Sciatic nerve (tissue), 2 donors: Measurements from ENCODE around the gene PEAK3. TPM values are rescaled to one million over a fixed set of nuclear protein-coding genes. Genes with fewer than 3 reads are reported as not detected.

Experiments used
- ATAC-seq: fragments of 200-7000 bp; cut with Tn5 transposase; one replicate; pipeline ENCODE4 v1.9.1; 2020; ENCODE audit warnings: mild to moderate bottlenecking, moderate library complexity
- DNase-seq: peaks from one replicate; pipeline ENCODE4 v3.0.0-alpha.2; 2020; ENCODE audit warnings: low spot score
- intact Hi-C: fragments of 100-400 bp; cut with DNase I; formaldehyde crosslinking; loops from one replicate; pipeline ENCODE4 v1.14.2; 2022
- total RNA-seq: library from RNA; stranded (reverse); fragmentation: NEBNext Ultra II Directional; extraction: Animal tissue kit (Norgen Biotek cat#: 25700); gene quantifications from one replicate; pipeline ENCODE4 v1.2.1, GENCODE V29; 2021
- donor health status: DM: no; HTN: no; CAD: no.
- donor health status: DM: no; HTN: no; CAD: no.

PEAK3 gene
- total RNA-seq, 1 donor from 2014 or later: 0.71 TPM

DNA sequence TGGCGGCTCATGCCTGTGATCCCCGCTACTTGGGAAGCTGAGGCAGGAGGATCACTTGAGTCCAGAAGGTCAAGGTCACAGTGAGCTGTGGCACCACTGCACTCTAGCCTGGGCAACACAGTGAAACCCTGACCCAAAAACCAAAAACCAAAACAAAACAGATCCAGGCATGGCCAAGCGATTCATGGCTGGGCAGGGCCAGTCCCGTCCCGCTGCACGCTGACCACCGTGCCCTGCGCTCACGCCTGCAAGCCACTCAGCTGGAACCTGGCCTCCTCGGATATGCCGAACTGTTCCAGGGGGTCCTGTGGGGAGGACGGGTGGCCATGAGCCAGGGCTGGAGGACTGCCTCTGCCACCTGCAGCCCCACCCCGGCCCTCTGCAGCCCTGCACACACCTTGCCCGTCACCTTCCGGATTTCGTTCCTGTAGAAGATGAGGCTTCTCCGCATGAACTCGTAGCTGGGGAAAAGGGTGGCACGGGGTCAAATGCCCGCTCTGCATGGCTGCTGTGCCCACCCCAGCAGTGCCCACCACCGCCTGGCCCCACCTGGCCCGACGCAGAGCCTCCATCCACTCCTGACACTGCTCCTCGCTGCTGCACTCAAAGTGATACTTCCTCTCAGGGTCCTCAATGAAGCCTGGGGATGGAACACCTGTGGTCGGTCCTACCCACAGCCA lies 48.2 kb downstream of the PEAK3 start:
- intact Hi-C loops: loop anchor here (5.0 kb wide), 1 partner anchor 66 kb away; no protein-coding TSS in a partner anchor
- no peak for DNase-seq
- ATAC-seq: no peak

DNA sequence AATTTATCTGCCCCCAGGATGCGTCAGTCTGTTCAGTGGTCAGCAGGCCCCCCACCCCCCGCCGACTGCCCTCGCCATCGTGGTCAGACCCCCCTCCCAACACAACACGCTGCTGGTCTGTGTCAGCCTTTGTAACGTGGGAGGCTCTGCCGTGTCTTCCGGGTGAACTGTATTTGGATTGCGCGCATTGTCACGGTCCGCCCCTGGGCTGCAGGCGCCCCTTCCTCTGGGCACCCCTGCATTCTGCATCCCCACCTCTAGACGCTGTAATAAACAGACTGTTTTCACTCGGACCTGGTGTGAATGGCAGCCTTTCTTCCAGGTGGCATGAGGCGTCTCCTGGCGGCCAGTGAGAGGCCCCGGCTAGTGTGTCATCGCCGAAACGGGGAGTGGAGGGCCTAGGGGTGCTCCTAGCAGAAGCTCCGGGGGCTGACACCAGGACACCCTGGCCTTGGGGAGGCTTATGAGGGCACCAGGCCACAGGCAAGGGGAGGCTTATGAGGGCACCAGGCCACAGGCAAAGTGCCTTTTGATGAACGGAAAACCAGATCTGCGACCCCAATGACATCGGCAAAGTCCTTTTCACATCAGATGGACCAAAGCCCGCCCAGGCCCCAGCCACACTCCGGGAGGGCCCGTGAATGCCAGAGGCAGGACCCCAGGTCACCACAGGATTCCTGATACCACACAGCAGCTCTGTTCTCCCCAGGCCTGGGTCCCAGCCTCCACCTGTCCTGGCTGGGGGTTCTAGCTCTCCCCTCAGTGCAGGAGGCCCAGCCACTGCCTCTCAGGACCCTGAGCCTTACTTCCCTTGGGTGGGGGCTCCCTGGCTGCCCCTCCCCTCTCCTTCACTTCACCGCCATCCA lies 49.5 kb downstream of the PEAK3 start:
- ATAC-seq (no peak), DNase-seq (no peak)
- intact Hi-C loops: loop anchor here (5.0 kb wide), 1 partner anchor 65 kb away; no protein-coding TSS in a partner anchor

DNA sequence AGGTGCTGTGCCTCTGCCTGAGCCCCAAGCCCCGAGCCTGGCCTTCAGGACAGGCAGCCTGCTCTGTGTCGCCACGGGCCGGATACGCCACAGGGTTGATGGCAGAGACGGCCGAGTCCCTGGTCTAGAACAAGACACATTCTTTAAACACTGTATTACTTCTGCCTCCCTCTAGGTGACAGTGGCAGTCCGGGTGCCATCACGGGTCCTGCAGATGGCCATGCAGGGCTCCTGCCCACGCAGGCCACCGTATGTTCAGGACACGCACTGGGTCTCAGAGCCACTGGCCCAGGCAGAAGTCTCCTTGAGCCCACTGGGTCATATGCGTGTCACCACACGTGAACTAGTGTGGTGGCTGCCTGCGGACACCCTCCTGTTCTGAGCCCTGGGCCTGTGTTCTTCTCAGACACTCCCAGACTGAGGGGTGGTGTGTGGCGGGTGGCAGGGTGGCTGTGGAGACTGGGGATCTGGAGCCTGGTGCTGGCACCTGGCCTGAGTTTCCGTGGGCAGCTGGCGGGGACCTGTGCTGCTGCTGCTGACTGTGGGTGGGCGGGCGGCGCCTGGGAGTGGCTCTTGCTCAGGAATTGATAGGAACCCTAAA lies 50.3 kb downstream of the PEAK3 start:
- intact Hi-C loops: loop anchor here (5.0 kb wide), 1 partner anchor 64 kb away; no protein-coding TSS in a partner anchor
- ATAC-seq (no peak), DNase-seq (no peak)

DNA sequence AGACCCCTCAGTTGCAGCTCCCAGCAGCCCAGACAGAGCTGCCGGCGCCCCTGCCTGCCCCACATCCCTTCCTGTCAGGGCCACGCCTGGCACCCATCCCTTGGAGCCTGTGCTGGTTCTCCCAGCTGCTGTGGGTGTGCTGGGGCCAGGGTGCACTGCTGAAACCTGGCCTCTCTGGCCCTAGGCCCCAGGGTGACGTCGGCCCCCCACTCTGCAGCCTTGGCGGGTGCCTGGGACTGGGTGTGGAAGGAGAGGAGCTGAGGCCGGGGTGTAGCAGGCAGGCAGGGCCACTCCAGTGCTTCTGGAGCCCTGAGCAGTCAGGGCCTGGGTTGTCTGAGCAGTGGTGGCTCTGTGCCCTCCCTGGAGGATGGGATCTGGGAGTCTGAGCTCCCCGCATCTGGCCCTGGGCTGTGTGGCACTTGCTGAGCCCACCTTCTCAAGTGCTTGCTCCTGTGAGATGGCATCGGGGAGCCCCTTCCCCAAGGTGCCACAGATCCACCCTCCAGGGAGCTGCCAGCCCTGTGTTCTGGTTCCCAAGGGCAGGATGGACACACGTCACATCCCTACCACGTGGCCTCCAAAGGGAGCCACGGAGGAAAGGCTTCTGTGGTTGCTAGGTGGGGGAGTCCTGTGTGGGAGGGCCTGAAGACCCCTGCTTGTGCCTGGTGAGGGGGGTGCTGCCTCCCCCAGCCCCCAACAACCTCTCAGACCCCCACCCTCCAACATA lies 51.0 kb downstream of the PEAK3 start:
- intact Hi-C loops: loop anchor here (5.0 kb wide), 1 partner anchor 64 kb away; no protein-coding TSS in a partner anchor
- ATAC-seq: peak; percentile 37
- no peak for DNase-seq

DNA sequence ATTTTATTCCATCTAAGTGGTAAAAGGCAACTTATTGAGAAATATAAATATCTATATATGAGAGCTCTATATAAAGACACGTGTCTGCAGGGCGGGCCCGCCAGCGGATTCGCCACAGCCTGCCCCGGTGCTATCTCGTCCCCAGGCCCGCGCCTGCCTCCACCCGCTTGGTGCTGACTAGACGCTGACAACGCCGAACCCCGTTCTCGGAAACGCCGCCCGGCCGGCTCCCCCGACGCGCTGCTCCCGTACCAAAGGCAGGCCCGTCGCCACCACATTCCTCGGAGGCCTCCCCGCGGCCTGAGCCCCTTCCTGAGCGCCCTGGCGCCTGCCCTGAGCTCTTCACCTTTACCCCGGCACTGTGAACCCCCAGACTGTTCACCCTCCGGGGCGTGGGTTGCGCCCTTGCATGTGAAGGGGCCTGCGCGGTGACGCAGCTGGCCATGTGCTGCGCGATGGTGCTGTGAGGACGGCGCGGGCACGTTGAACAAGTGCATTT lies 51.9 kb downstream of the PEAK3 start:
- ATAC-seq (no peak), DNase-seq (no peak)
- intact Hi-C loops: loop anchor here (5.0 kb wide), 1 partner anchor 63 kb away; no protein-coding TSS in a partner anchor

DNA sequence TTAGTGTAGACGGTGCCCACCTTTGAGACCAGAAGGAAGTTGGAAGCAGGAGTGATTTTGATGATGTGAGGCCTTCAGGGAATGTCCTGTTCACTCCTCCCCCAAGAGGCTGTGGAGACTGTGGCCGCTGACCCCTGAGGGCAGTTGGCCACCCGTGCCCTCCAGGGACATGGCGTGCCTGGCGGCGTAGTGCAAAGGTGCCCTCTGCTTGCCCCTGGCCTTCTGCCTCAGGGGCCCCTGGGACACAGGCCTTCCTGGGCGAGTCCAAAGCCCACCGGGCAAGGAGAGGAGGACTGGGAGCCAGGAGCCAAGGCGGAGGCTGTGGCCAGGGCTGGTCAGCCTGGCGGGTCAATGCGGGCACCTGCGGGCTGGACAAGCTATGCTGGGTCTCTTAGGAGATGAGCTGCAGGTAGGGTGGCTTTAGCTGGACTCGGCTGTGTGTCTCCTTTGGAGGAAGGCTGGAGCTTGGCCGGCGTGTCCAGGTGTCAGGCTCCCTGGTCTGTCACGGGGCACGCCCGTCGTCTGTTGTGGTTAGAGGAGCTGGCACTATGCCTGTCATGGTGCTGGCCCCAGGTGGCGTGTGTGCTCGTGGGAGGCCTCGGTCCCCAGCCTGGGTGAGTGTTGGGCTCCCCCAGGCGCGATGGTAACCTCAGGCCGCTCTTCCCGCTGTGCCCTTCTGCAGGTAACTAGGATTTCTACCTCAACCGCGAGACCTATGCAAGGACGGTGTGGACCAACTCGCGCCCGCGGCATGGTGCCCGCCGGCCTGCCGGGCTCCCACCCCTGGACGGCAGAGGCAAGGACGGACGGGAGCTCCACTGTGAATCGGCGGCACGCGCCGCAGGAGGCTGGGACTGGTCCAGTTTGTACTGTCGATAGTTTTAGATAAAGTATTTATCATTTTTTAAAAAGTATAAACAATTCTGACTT lies 52.6 kb downstream of the PEAK3 start:
- DNase-seq: no peak
- intact Hi-C loops: loop anchor here (5.0 kb wide), 1 partner anchor 62 kb away; no protein-coding TSS in a partner anchor
- no peak for ATAC-seq

DNA sequence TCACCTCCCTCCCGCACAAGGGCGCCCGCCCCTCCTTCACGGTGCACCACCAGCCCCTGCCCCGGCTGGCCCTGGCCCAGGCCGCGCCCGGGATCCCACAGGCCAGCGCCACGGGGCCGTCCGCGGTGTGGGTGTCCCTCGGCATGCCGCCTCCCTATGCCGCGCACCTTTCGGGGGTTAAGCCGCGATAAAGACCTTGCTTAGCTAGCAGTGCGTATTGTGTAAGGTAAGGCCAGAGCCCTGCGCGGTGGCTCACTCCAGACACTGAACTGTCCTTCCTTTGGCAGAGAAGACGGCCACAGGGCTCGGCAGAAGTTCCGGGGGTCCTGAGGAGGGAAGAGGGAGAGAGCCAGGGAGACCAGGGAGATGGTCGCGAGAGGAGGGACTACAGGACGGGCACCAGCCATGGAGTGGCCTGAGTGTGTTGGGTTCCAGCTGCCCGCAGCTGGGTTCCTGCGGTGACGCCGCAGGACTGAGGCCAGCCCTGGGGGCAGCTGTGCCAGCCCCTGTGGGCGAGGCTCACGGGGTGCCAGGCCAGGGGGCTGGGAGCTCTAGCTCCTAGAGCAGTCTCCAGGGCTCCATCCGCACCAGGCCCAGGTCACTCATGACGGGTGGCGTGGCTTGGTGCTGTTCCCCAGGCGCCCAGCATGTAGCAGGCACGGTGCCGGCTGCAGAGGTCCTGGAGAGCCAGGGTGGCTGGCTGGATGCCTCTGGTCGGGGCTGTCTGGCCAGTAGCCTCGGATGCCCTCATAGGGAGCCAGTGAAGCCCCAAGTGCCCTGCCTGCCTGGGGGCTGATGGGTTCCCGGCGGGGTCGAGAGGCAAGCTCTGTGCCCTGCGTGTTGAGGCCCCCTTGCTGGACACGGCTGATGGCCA lies 53.6 kb downstream of the PEAK3 start:
- DNase-seq: no peak
- intact Hi-C loops: no loop called here
- ATAC-seq: no peak

DNA sequence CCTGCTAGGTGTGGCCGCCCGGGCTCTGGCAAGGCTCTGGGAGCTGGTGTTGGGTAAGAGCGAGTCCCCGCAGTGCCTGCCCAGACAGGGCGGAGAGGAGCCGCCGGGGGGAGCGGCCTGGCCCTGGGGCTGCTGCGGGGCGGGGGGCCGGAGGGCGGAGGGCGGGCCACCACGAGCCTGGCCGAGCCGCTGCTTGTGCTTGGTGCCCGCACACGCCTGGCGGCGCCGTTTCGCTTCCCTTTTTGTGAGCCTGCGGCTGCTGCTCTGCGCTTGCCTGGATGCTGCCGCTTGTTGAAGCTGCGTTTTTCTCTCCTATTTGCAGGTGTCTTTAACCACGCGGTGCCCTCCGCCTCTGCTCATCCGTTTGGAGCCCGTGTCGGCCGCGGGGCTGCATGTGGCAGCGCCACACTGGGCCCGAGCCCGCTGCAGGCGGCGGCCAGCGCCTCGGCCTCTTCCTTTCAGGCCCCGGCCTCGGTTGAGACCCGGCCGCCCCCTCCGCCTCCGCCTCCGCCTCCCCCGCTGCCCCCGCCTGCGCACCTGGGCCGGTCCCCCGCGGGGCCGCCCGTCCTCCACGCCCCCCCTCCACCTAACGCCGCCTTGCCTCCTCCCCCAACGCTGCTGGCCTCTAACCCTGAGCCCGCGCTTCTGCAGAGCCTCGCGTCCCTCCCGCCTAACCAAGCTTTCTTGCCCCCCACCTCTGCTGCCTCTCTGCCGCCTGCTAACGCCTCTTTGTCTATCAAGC lies 54.4 kb downstream of the PEAK3 start:
- DNase-seq (no peak), ATAC-seq (no peak)
- intact Hi-C loops: no loop called here

DNA sequence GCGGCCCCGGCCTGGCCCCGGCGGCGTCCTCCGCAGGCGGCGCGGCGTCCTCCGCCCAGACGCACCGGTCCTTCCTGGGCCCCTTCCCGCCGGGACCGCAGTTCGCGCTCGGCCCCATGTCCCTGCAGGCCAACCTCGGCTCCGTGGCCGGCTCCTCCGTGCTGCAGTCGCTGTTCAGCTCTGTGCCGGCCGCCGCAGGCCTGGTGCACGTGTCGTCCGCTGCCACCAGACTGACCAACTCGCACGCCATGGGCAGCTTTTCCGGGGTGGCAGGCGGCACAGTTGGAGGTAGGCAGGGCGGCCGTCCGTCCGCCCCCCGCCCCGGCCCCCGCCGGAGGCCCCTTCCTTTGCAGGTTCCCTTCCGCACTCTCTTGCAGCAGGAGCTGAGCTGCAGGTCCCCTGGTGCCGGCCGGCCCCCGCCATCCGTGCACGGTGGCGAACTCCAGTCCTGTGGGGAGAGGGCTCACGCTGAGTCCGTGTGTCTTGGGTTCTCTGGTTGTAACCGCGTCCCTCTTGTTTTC lies 55.1 kb downstream of the PEAK3 start:
- DNase-seq: no peak
- ATAC-seq: no peak
- intact Hi-C loops: no loop called here

DNA sequence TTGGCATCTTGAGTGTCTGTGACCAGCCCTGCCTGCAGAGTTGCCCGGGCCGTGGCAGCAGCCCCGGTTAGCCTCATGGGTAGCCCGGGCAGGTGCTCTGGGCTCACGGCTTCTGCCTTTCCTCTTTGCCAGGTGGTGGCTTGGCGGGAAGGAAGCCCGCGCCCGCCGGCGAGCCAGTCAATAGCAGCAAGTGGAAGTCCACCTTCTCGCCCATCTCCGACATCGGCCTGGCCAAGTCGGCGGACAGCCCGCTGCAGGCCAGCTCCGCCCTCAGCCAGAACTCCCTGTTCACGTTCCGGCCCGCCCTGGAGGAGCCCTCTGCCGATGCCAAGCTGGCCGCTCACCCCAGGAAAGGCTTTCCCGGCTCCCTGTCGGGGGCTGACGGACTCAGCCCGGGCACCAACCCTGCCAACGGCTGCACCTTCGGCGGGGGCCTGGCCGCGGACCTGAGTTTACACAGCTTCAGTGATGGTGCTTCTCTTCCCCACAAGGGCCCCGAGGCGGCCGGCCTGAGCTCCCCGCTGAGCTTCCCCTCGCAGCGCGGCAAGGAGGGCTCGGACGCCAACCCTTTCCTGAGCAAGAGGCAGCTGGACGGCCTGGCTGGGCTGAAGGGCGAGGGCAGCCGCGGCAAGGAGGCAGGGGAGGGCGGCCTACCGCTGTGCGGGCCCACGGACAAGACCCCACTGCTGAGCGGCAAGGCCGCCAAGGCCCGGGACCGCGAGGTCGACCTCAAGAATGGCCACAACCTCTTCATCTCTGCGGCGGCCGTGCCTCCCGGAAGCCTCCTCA lies 55.7 kb downstream of the PEAK3 start:
- intact Hi-C loops: no loop called here
- DNase-seq: no peak
- no peak for ATAC-seq

DNA sequence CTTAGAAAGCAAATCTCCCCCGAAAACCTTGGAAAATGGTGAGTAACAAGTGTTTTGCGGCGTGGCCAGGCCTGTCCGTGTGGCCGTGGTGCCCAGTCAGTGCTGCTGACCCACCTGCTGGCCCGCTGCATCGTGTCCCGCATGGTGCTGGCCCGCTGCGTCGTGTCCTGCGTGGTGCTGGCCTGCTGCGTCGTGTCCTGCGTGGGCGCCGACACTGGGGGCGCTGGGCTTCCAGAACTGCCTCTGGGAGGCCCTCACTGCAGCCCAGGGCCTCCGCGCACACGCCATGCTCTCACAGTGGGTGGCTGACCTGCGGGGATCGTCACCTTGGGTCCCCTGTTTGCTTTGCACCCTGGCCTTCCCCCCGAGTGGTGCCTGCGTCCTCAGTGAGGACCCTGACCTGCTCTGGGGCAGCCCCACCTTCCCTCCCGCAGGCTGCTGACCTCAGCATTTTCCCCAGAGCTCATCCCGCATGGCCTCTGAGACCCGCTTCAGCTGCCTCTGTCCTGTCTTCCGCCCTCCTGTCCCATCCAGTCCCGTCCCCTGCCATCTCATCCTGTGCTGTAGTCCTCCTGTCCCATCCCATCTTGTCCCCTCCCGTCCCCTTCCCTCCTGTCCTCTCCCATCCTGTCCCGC lies 56.4 kb downstream of the PEAK3 start:
- intact Hi-C loops: no loop called here
- DNase-seq (no peak), ATAC-seq (no peak)

DNA sequence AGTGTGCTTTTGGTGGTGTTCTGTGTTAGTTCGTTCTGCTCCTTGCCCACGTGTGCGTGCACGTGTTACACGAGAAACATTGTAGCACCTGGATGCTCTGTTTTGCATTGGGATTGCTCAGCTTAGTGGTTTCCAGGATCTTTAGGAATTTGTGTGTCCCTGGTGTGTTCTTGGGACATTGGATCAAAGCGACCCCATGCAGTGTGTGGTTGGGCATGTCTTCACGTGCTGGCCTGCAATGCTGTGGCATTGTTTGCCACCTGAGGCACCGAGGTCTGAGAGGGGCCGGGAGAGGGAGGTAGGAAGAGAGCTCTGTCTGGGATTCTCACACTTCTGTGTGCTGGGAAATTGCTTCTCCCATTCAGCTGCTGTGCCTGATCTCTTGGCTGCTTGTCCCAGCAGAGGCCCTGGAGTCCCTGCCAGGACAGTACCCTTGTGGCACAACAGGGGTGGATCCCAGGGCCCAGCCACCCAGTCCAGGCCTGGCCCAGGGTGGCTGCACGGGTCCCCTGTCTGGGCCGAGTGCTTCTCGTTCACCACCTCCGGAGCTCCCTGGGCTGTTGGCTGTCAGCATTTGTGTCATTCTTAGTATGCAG lies 57.1 kb downstream of the PEAK3 start:
- intact Hi-C loops: no loop called here
- ATAC-seq (no peak), DNase-seq (no peak)
